Karpas-422 (cell line): ENCODE data around the gene HMOX2. TPM values are rescaled to one million over a fixed set of nuclear protein-coding genes. Genes with fewer than 3 reads are reported as not detected.

Source experiments
- DNase-seq: peaks from one replicate; pipeline ENCODE4 v3.0.0-alpha.2; 2015
- H2AFZ ChIP-seq: fragments of 200-600 bp; sonication (generic); 2 replicates; pipeline ENCODE4 v1.6.1; 2014; ENCODE audit warnings: antibody characterized with exemption, low read length, mixed read lengths
- H3K27ac ChIP-seq: fragments of 200-600 bp; sonication (generic); 2 replicates; pipeline ENCODE4 v1.5.1; 2014; ENCODE audit warnings: mild to moderate bottlenecking, low read length, moderate library complexity
- H3K27me3 ChIP-seq: fragments of 200-600 bp; sonication (generic); 2 replicates; pipeline ENCODE4 v1.6.1; 2014; ENCODE audit warnings: low read length, mixed read lengths
- H3K36me3 ChIP-seq: fragments of 200-600 bp; sonication (generic); 2 replicates; pipeline ENCODE4 v1.6.1; 2014; ENCODE audit warnings: low read length, mixed read lengths; ENCODE audit not compliant: insufficient read depth
- H3K4me1 ChIP-seq: fragments of 200-600 bp; sonication (generic); 2 replicates; pipeline ENCODE4 v1.6.1; 2014; ENCODE audit warnings: mild to moderate bottlenecking, low read length, mixed read lengths
- H3K4me2 ChIP-seq: fragments of 200-600 bp; sonication (generic); 2 replicates; pipeline ENCODE4 v1.6.1; 2014; ENCODE audit warnings: low read length, low read depth, mild to moderate bottlenecking; ENCODE audit not compliant: poor library complexity, severe bottlenecking
- H3K4me3 ChIP-seq: fragments of 200-600 bp; sonication (generic); 2 replicates; pipeline ENCODE4 v1.5.1; 2014; ENCODE audit warnings: mild to moderate bottlenecking, antibody characterized with exemption, low read length, mixed read lengths
- H3K79me2 ChIP-seq: fragments of 200-600 bp; sonication (generic); 2 replicates; pipeline ENCODE4 v1.6.1; 2014; ENCODE audit warnings: mild to moderate bottlenecking, low read length, mixed read lengths
- H3K9ac ChIP-seq: fragments of 200-600 bp; sonication (generic); 2 replicates; pipeline ENCODE4 v1.6.0; 2014; ENCODE audit warnings: low read length
- H3K9me2 ChIP-seq: fragments of 200-600 bp; sonication (generic), shearing (Covaris generic); replicated peaks from 2 replicates; pipeline ENCODE4 v1.6.0; 2014; ENCODE audit warnings: mild to moderate bottlenecking, low read length, moderate library complexity; ENCODE audit not compliant: insufficient read depth
- H3K9me3 ChIP-seq: fragments of 300-700, 200-600 bp; sonication (generic); 2 replicates; pipeline ENCODE4 v1.6.1; 2014; ENCODE audit warnings: low read length, mixed read lengths
- H4K20me1 ChIP-seq: fragments of 200-600 bp; sonication (generic); 2 replicates; pipeline ENCODE4 v1.6.1; 2014; ENCODE audit warnings: mild to moderate bottlenecking, antibody characterized with exemption, low read length, low read depth; ENCODE audit not compliant: insufficient read depth
- small RNA-seq: library from RNA; depleted of rRNA; stranded (forward); fragments of <200 nt; gene quantifications from one replicate; pipeline ENCODE3, GENCODE V24; 2014
- total RNA-seq: library from RNA; depleted of rRNA; stranded (reverse); fragments of >200 nt; shearing (Covaris generic); gene quantifications from 2 replicates; pipeline ENCODE4 v1.2.3, GENCODE V29; 2014; ENCODE audit warnings: low replicate concordance; rRNA removed

Gene HMOX2
- total RNA-seq, 1 experiment from 2014 or later = 50.1 TPM

DNA sequence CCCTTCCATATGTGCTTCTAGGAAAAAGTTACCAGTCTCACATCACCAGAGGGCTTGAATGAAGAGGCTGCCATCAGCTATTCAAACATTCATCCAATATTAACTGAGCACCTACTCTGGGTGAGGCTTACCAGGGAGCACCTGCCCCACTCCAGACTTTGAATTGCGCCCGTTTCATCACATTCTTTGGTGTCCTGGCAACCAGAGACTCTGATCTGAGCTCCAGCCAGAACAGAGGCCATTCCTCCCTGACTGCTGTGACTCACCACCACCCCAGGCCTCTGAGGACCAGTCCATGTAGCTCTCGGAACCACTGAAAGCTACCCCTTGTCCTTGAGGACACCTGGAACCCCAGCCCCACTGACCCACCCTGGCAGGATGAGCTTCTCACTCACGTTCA, 79.9 kb downstream of the HMOX2 start, which contains the start of gene C16orf96:
Gene C16orf96 (plus strand): TSS at position 229 of the 400 bp plus-strand sequence. CDS start 150 bp downstream, at position 379.
- H2AFZ ChIP-seq = no peak within 1 kb of the TSS
- no peak within 1 kb of the TSS for H3K9ac ChIP-seq
- H3K4me3 ChIP-seq = no peak within 1 kb of the TSS
- H3K27me3 ChIP-seq = no peaks in the 10 kb centered on the region
- H3K36me3 ChIP-seq = no peaks in the 10 kb centered on the region
- DNase-seq = peak; percentile 39
- no peaks in the 10 kb centered on the region for H3K79me2 ChIP-seq
- H4K20me1 ChIP-seq = no peaks in the 10 kb centered on the region
- H3K27ac ChIP-seq = no peak within 1 kb of the TSS
- no peak within 1 kb of the TSS for H3K4me2 ChIP-seq
- H3K4me1 ChIP-seq = no peaks in the 10 kb centered on the region
- no peaks in the 10 kb centered on the region for H3K9me2 ChIP-seq
- no peaks in the 10 kb centered on the region for H3K9me3 ChIP-seq

DNA sequence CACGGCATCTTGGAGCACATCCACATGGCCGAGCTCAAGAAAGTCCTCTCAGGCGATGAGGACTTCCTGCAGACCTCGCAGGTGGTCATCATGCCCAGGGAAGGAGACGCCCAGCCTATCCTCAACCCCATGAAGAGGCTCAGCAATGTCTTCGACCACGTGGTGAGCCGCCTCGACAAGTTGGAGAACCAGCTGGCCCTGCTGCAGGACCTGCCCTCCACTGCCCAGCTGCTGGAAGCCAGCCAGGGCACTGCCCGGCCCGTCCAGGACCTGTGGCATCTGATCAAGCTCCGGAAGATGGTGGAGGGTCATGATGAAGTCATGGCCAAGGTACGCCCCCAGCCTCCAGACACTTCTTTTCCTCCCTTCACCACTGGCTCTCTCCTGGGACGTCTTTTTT, 80.4 kb downstream of the HMOX2 start:
- H3K79me2 ChIP-seq = no peaks in the 10 kb centered on the region
- no peaks in the 10 kb centered on the region for H3K9me2 ChIP-seq
- H4K20me1 ChIP-seq = no peaks in the 10 kb centered on the region
- DNase-seq = peak; percentile 29
- no peak overlapping the region for H3K4me3 ChIP-seq
- no peaks in the 10 kb centered on the region for H3K36me3 ChIP-seq
- no peak overlapping the region for H3K4me2 ChIP-seq
- H3K4me1 ChIP-seq = no peaks in the 10 kb centered on the region
- H2AFZ ChIP-seq = no peak overlapping the region
- no peak overlapping the region for H3K9ac ChIP-seq
- no peaks in the 10 kb centered on the region for H3K27me3 ChIP-seq
- H3K9me3 ChIP-seq = no peaks in the 10 kb centered on the region
- H3K27ac ChIP-seq = no peak overlapping the region

DNA sequence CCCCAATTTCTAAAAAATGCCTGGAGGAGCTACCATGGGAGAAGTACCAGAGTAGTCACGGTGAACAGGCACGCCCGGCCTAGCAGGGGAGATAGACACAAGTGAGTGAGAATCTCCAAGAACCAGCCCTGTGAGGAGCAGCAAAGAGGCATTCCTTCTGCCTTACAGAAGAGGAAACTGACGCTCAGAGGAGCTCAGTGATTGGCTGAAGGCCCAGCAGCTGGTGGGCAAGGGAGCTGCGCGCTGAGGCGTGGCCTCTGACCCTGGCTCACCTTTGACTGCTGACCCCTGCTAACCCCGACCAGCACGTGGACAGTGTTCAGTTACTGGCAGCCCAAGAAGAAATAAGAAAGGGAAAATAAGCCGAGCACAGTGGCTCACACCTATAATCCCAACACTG, 81.8 kb downstream of the HMOX2 start:
- Histone ChIP-seq H2AFZ (no peak overlapping the region), H3K9me2 (no peaks in the 10 kb centered on the region), H3K9ac (no peak overlapping the region), H3K4me2 (no peak overlapping the region), H3K36me3 (no peaks in the 10 kb centered on the region), H3K4me1 (no peaks in the 10 kb centered on the region), H3K9me3 (no peaks in the 10 kb centered on the region), H4K20me1 (no peaks in the 10 kb centered on the region), H3K4me3 (no peak overlapping the region), H3K27ac (no peak overlapping the region), H3K27me3 (no peaks in the 10 kb centered on the region), H3K79me2 (no peaks in the 10 kb centered on the region)
- DNase-seq = no peak

Small RNAs within 50 kb of the gene (small RNA-seq; reads per million reads assigned to genes)
- not detected for gene AC012676.2

Other genes starting within 250 kb of the HMOX2 start
- 0.11 TPM in 1 of 2 replicates, not detected in the other for gene SRL, start 234.3 kb upstream of the HMOX2 start, total RNA-seq
- gene TFAP4, start 203.4 kb upstream of the HMOX2 start, total RNA-seq = 32.4 and 38.9 TPM in 2 replicates
- 0.07 TPM in 1 of 2 replicates, not detected in the other for gene GLIS2, start 160.3 kb upstream of the HMOX2 start, total RNA-seq
- 65.6 and 126 TPM in 2 replicates for gene PAM16, start 125.1 kb upstream of the HMOX2 start, total RNA-seq
- 4.1 and 8.9 TPM in 2 replicates for gene VASN, start 104.5 kb upstream of the HMOX2 start, total RNA-seq
- 46.2 and 84.9 TPM in 2 replicates for gene CORO7, start 59.8 kb upstream of the HMOX2 start, total RNA-seq
- 56.5 and 74.7 TPM in 2 replicates for gene DNAJA3, start 50.5 kb upstream of the HMOX2 start, total RNA-seq
- gene NMRAL1, start 1.8 kb upstream of the HMOX2 start, total RNA-seq = 48.2 and 129 TPM in 2 replicates
- gene CDIP1, start 62.4 kb downstream of the HMOX2 start, total RNA-seq = not detected in 2 replicates
- not detected in 2 replicates for gene C16orf96, start 79.9 kb downstream of the HMOX2 start, total RNA-seq
- gene UBALD1, start 138.5 kb downstream of the HMOX2 start, total RNA-seq = 10.0 and 30.6 TPM in 2 replicates
- 16.8 and 23.0 TPM in 2 replicates for gene MGRN1, start 148.4 kb downstream of the HMOX2 start, total RNA-seq
- 24.0 and 53.9 TPM in 2 replicates for gene NUDT16L1, start 217.2 kb downstream of the HMOX2 start, total RNA-seq